Measurements from ENCODE around the gene TRIM54. TPM values are rescaled to one million over a fixed set of nuclear protein-coding genes. Genes with fewer than 3 reads are reported as not detected.

TRIM54 gene
- total RNA-seq, 1 experiment from 2014 or later: 2.0 TPM

DNA sequence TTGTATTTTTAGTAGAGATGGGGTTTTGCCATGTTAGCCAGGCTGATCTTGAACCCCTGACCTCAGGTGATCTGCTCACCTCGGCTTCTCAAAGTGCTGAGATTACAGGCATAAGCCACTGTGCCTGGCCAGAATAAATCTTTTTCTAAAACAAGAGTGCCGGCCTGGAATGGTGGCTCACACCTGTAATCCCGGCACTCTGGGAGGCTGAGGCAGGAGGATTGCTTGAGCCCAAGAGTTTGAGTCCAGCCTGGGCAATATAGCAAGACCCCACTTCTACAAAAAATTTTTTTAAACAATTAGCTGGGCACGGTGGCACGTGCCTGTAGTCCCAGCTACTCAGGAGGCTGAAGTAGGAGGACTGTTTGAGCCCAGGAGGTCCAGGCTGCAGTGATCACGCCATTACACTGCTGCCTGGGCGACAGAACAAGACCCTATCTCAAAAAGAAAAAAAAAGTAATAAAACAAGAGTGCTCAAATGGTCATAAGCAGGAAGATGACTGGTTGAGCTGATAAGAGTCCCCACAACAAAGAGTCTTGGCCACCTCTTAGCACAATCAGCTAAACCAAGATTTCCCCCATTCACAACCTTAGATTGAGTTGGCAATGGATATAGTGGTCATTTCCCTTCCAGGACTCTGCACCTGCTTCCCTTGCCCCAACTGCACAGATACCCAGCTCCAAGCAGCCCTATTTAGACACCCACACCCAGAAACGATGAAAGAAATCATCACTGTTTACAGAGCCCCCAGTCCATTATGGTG is 31.8 kb downstream of the TRIM54 start:
- ATAC-seq: no peak
- Histone ChIP-seq H2AFZ (ENCODE audit: low read depth, low read length, poor library complexity, severe bottlenecking) (no peak overlapping the region), H3K9me3 (ENCODE audit: control insufficient read depth in 1 of 2, insufficient read depth in 1 of 2, low read depth in 1 of 2, low read length in 2 of 2) (no peaks in the 10 kb centered on the region), H3K36me3 (ENCODE audit: control insufficient read depth in 1 of 2, insufficient read depth in 2 of 2, low read length in 2 of 2) (peaks cover 0 to 5% of the 10 kb centered on the region in 2 experiments; a peak in 1 of 4 replicates), H4K20me1 (ENCODE audit: insufficient read depth) (no peaks in the 10 kb centered on the region), H3K27me3 (ENCODE audit: insufficient read depth, low read length) (no peaks in the 10 kb centered on the region), H3K79me2 (ENCODE audit: insufficient read depth, low read length) (no peaks in the 10 kb centered on the region), H3K27ac (ENCODE audit: low read depth, low read length) (no peak overlapping the region), H3K4me1 (ENCODE audit: control insufficient read depth in 1 of 2, insufficient read depth in 2 of 2, low read length in 2 of 2) (no peaks in the 10 kb centered on the region), H3K4me2 (ENCODE audit: low read length) (no peak overlapping the region), H3K9ac (ENCODE audit: low read length) (no peak overlapping the region), H3K4me3 (replicated peaks in 1 of 2; ENCODE audit: low read depth in 1 of 2, low read length in 2 of 2) (no peak overlapping the region), H3K9me2 (ENCODE audit: insufficient read depth) (no peaks in the 10 kb centered on the region)
- no TSS peak for BruUV-seq (replicated peaks)
- CTCF ChIA-PET: interaction anchor here (2.0 kb wide), 1 partner anchor 11 kb away, joined by 6 read pairs; no protein-coding TSS in a partner anchor
- intact Hi-C loops (cut with micrococcal nuclease): no loop called here
- POLR2A ChIA-PET: no interaction called here
- TF ChIP-seq, protein P1, sequence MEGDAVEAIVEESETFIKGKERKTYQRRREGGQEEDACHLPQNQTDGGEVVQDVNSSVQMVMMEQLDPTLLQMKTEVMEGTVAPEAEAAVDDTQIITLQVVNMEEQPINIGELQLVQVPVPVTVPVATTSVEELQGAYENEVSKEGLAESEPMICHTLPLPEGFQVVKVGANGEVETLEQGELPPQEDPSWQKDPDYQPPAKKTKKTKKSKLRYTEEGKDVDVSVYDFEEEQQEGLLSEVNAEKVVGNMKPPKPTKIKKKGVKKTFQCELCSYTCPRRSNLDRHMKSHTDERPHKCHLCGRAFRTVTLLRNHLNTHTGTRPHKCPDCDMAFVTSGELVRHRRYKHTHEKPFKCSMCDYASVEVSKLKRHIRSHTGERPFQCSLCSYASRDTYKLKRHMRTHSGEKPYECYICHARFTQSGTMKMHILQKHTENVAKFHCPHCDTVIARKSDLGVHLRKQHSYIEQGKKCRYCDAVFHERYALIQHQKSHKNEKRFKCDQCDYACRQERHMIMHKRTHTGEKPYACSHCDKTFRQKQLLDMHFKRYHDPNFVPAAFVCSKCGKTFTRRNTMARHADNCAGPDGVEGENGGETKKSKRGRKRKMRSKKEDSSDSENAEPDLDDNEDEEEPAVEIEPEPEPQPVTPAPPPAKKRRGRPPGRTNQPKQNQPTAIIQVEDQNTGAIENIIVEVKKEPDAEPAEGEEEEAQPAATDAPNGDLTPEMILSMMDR (IDR thresholded peaks at IDR 0.05 in 2 of 3, conservative IDR thresholded peaks at IDR 0.05 in 1 of 3; ENCODE audit: borderline replicate concordance in 1 of 3, insufficient read depth in 1 of 3, low read depth in 2 of 3, low read length in 2 of 3): no peak
- no peak for TF ChIP-seq EZH2phosphoT487 (IDR thresholded peaks at IDR 0.05; ENCODE audit: borderline replicate concordance)
- TF ChIP-seq, protein P2, sequence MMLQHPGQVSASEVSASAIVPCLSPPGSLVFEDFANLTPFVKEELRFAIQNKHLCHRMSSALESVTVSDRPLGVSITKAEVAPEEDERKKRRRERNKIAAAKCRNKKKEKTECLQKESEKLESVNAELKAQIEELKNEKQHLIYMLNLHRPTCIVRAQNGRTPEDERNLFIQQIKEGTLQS (IDR thresholded peaks at IDR 0.05): no peak
- TF ChIP-seq SRF (IDR thresholded peaks at IDR 0.05; ENCODE audit: low read depth): no peak
- no peak for TF ChIP-seq JUND (IDR thresholded peaks at IDR 0.05)
- TF ChIP-seq SIN3A (IDR thresholded peaks at IDR 0.05; ENCODE audit: low read depth): no peak
- no peak for TF ChIP-seq ELF1 (IDR thresholded peaks at IDR 0.05; ENCODE audit: borderline replicate concordance, low read depth)
- TF ChIP-seq RAD21 (IDR thresholded peaks at IDR 0.05; ENCODE audit: low read depth): no peak
- TF ChIP-seq, protein P3, sequence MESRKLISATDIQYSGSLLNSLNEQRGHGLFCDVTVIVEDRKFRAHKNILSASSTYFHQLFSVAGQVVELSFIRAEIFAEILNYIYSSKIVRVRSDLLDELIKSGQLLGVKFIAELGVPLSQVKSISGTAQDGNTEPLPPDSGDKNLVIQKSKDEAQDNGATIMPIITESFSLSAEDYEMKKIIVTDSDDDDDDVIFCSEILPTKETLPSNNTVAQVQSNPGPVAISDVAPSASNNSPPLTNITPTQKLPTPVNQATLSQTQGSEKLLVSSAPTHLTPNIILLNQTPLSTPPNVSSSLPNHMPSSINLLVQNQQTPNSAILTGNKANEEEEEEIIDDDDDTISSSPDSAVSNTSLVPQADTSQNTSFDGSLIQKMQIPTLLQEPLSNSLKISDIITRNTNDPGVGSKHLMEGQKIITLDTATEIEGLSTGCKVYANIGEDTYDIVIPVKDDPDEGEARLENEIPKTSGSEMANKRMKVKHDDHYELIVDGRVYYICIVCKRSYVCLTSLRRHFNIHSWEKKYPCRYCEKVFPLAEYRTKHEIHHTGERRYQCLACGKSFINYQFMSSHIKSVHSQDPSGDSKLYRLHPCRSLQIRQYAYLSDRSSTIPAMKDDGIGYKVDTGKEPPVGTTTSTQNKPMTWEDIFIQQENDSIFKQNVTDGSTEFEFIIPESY (IDR thresholded peaks at IDR 0.05; ENCODE audit: extremely low read depth, insufficient replicate concordance, low read length): no peak
- TF ChIP-seq ZFX (IDR thresholded peaks at IDR 0.05): no peak
- no peak for TF ChIP-seq YY1 (IDR thresholded peaks at IDR 0.05; ENCODE audit: extremely low read depth, insufficient replicate concordance, low read depth, low read length)
- no peak for TF ChIP-seq TCF7L2 (IDR thresholded peaks at IDR 0.05; ENCODE audit: borderline replicate concordance, extremely low read depth, insufficient read depth, insufficient read length)
- no peak for TF ChIP-seq CBX3 (IDR thresholded peaks at IDR 0.05; ENCODE audit: low read depth)
- TF ChIP-seq SP1 (IDR thresholded peaks at IDR 0.05; ENCODE audit: low read depth): no peak
- TF ChIP-seq CEBPB (IDR thresholded peaks at IDR 0.05; ENCODE audit: low read depth): no peak
- TF ChIP-seq EZH2 (IDR thresholded peaks at IDR 0.05): no peak
- RAD21 ChIA-PET (ENCODE audit: low non-redundant PET in 1 of 2, low total read pairs in 2 of 2, uncharacterized antibody in 2 of 2, unreplicated experiment in 2 of 2): no interaction called here
- DNase-seq (ENCODE audit: low read depth, low spot score): no peak

Data from HCT116 (cell line).